NT2/D1 (cell line): ENCODE measurements around the gene XNDC1N.

Experiments
- SUZ12 ChIP-seq: IDR thresholded peaks from 2 replicates; pipeline ENCODE4 v1.6.1; 2011; ENCODE audit not compliant: insufficient read length, insufficient read depth; ENCODE audit errors: extremely low read depth
- YY1 ChIP-seq: IDR thresholded peaks from 2 replicates; pipeline ENCODE4 v1.6.1; 2011; ENCODE audit not compliant: insufficient read length, insufficient read depth
- ZNF274 ChIP-seq: IDR thresholded peaks from 2 replicates; pipeline ENCODE4 v1.6.1; 2011; ENCODE audit warnings: mild to moderate bottlenecking, low read depth, low read length

DNA sequence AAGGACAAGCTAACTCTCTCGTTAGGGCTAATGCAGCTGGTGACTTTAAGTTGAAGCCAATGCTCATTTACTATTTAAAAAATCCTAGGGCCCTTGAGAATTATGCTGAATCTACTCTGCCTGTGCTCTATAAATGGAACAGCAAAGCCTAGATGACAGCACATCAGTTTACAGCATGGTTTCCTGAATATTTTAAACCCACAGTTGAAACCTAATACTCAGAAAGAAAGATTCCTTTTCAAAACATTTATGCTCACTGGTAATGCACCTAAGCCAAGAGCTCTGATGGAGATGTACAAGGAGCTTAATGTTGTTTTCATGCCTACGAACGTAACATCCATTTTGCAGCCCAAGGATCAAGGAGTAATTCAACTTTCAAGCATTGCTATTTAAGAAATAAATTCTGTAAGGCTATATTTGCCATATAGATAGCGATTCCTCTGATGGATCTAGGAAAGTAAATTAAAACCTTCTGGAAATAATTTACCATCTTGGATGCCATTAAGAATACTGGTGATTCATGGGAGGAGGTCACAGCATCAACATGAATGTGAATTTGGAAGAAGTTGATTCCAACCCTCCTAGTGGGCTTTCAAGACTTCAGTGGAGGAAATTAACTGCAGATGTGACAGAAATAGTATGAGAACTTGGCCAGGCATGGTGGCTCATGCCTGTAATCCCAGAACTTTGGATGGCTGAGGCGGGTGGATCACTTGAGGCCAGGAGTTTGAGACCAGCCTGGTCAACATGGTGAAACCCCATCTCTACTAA lies 14.5 kb downstream of the XNDC1N start:
- no peak for TF ChIP-seq YY1
- no peak for TF ChIP-seq ZNF274
- TF ChIP-seq SUZ12, result no peak
